Measurements from ENCODE around the gene FKBP2.
A peak's percentile ranks its signal among the peaks of the same experiment; 100 is the strongest.

- TF ChIP-seq CTCF (IDR thresholded peaks at IDR 0.05): peak; percentile 31 to 51 (median 48)
- peak in 3 of 4 donors; percentile 46 to 82 (median 77) for TF ChIP-seq POLR2AphosphoS5 (IDR thresholded peaks at IDR 0.05)
Measured at GRCh38 chr11:64204464-64204989, 36.4 kb upstream of the FKBP2 start.

Measured in sigmoid colon (tissue), 4 donors.